Activated CD4-positive, alpha-beta T cell treated with anti-CD3 and anti-CD28 coated beads, Interleukin-2, amount 50 U/mL, for 4 hours (primary cell): ENCODE data around the gene RPH3AL.

Experiments
- DNase-seq, 2 experiments: peaks; one replicate each; pipeline ENCODE4 v3.0.0-alpha.2; 2020

RPH3AL gene

GRCh38 chr17:352421-353212, at the start of gene RPH3AL:
RPH3AL (minus strand) TSS chr17:352807; CDS start chr17:327543, 25,264 bp downstream.
- no peak for DNase-seq

GRCh38 chr17:400257-400656, 47.6 kb upstream of the RPH3AL start:
- DNase-seq: no peak

GRCh38 chr17:396788-397187, 44.2 kb upstream of the RPH3AL start:
- no peak for DNase-seq

GRCh38 chr17:395974-396373, 43.4 kb upstream of the RPH3AL start:
- DNase-seq: no peak

- no peak for DNase-seq
Observed at GRCh38 chr17:395179-395578, 42.6 kb upstream of the RPH3AL start.

GRCh38 chr17:394718-395095, 42.1 kb upstream of the RPH3AL start:
- no peak for DNase-seq

- DNase-seq: no peak
Observed at GRCh38 chr17:393806-394717, 41.5 kb upstream of the RPH3AL start.

GRCh38 chr17:391850-392249, 39.2 kb upstream of the RPH3AL start:
- no peak for DNase-seq

- no peak for DNase-seq
Observed at GRCh38 chr17:390025-390424, 37.4 kb upstream of the RPH3AL start.

- DNase-seq: no peak
Observed at GRCh38 chr17:388087-388486, 35.5 kb upstream of the RPH3AL start.

GRCh38 chr17:386141-386876, 33.7 kb upstream of the RPH3AL start:
- DNase-seq: peak; percentile 57 to 60

- DNase-seq: no peak
Observed at GRCh38 chr17:385836-386140, 33.2 kb upstream of the RPH3AL start.

- DNase-seq: no peak
Observed at GRCh38 chr17:385178-385835, 32.7 kb upstream of the RPH3AL start.

GRCh38 chr17:384622-385177, 32.1 kb upstream of the RPH3AL start:
- no peak for DNase-seq

GRCh38 chr17:383771-384621, 31.4 kb upstream of the RPH3AL start:
- DNase-seq: no peak

- no peak for DNase-seq
Observed at GRCh38 chr17:382644-383533, 30.3 kb upstream of the RPH3AL start.

GRCh38 chr17:381941-382643, 29.5 kb upstream of the RPH3AL start:
- no peak for DNase-seq

- DNase-seq: no peak
Observed at GRCh38 chr17:381516-381915, 28.9 kb upstream of the RPH3AL start.

- DNase-seq: no peak
Observed at GRCh38 chr17:379531-380465, 27.2 kb upstream of the RPH3AL start.
